H9 (cell line): ENCODE data around the gene RANGRF. TPM values are rescaled to one million over a fixed set of nuclear protein-coding genes. Genes with fewer than 3 reads are reported as not detected.

Experiments
- DNase-seq: peaks from one replicate; pipeline ENCODE4 v3.0.0-alpha.2; 2017
- H2AFZ ChIP-seq: one replicate; pipeline ENCODE4 v1.6.1; 2013; ENCODE audit warnings: mild to moderate bottlenecking, low read length, control low read depth, moderate library complexity
- H2AK5ac ChIP-seq: 2 replicates; pipeline ENCODE4 v1.6.1; 2013; ENCODE audit warnings: low read length, control low read depth, mixed read lengths; ENCODE audit not compliant: insufficient read length
- H2BK120ac ChIP-seq: one replicate; pipeline ENCODE4 v1.6.1; 2013; ENCODE audit warnings: low read depth, mild to moderate bottlenecking, low read length, control low read depth, inconsistent platforms; ENCODE audit not compliant: poor library complexity, severe bottlenecking
- H2BK12ac ChIP-seq: 2 replicates; pipeline ENCODE4 v1.6.1; 2013; ENCODE audit warnings: low read length, control low read depth, mixed read lengths, low read depth; ENCODE audit not compliant: insufficient read length
- H2BK15ac ChIP-seq: 2 replicates; pipeline ENCODE4 v1.6.1; 2013; ENCODE audit warnings: low read depth, low read length, control low read depth
- H2BK20ac ChIP-seq: one replicate; pipeline ENCODE4 v1.6.1; 2013; ENCODE audit warnings: low read depth, mild to moderate bottlenecking, low read length, control low read depth, inconsistent platforms; ENCODE audit not compliant: poor library complexity, severe bottlenecking
- H2BK5ac ChIP-seq: 2 replicates; pipeline ENCODE4 v1.6.1; 2013; ENCODE audit warnings: low read length, control low read depth, mixed read lengths; ENCODE audit not compliant: insufficient read length
- H3K14ac ChIP-seq: 2 replicates; pipeline ENCODE4 v1.6.1; 2013; ENCODE audit warnings: low read length, control low read depth; ENCODE audit not compliant: insufficient read depth
- H3K18ac ChIP-seq: 2 replicates; pipeline ENCODE4 v1.6.1; 2013; ENCODE audit warnings: low read depth, mild to moderate bottlenecking, mixed read lengths, low read length, control low read depth; ENCODE audit not compliant: insufficient read length
- H3K23ac ChIP-seq: 2 replicates; pipeline ENCODE4 v1.6.1; 2013; ENCODE audit warnings: low read length, control low read depth, mixed read lengths, low read depth; ENCODE audit not compliant: insufficient read length
- H3K23me2 ChIP-seq: 2 replicates; pipeline ENCODE4 v1.6.1; 2013; ENCODE audit warnings: low read depth, mild to moderate bottlenecking, mixed read lengths, low read length, control low read depth; ENCODE audit not compliant: insufficient read length, poor library complexity, severe bottlenecking
- H3K27ac ChIP-seq: 2 replicates; pipeline ENCODE4 v1.5.1; 2013; ENCODE audit warnings: low read length, control low read depth, mixed read lengths, low read depth; ENCODE audit not compliant: insufficient read length
- H3K27me3 ChIP-seq: 2 replicates; pipeline ENCODE4 v1.6.1; 2013; ENCODE audit warnings: low read length, control low read depth, inconsistent platforms; ENCODE audit not compliant: insufficient read depth
- H3K4ac ChIP-seq: 2 replicates; pipeline ENCODE4 v1.6.1; 2013; ENCODE audit warnings: low read depth, mild to moderate bottlenecking, control low read depth, inconsistent platforms, low read length, moderate library complexity
- H3K4me1 ChIP-seq: 2 replicates; pipeline ENCODE4 v1.6.1; 2013; ENCODE audit warnings: low read length, control low read depth, inconsistent platforms; ENCODE audit not compliant: insufficient read depth
- H3K4me2 ChIP-seq: 2 replicates; pipeline ENCODE4 v1.6.1; 2013; ENCODE audit warnings: low read length, control low read depth, mixed read lengths; ENCODE audit not compliant: insufficient read length, insufficient read depth
- H3K56ac ChIP-seq: 2 replicates; pipeline ENCODE4 v1.6.1; 2013; ENCODE audit warnings: low read depth, mild to moderate bottlenecking, mixed read lengths, low read length, control low read depth; ENCODE audit not compliant: insufficient read length
- H3K79me1 ChIP-seq: 2 replicates; pipeline ENCODE4 v1.6.1; 2013; ENCODE audit warnings: low read depth, mild to moderate bottlenecking, moderate library complexity, low read length, control low read depth, inconsistent platforms; ENCODE audit not compliant: insufficient read depth, poor library complexity, severe bottlenecking
- H3K79me2 ChIP-seq: 2 replicates; pipeline ENCODE4 v1.6.1; 2013; ENCODE audit warnings: low read length, control low read depth, inconsistent platforms; ENCODE audit not compliant: insufficient read depth
- H3K9ac ChIP-seq: 2 replicates; pipeline ENCODE4 v1.6.1; 2013; ENCODE audit warnings: low read length, control low read depth, mixed read lengths; ENCODE audit not compliant: insufficient read length; ENCODE audit errors: extremely low read depth
- H3K9me3 ChIP-seq: one replicate; pipeline ENCODE4 v1.6.1; 2013; ENCODE audit warnings: low read depth, low read length, inconsistent platforms; ENCODE audit not compliant: control insufficient read depth
- H3T11ph ChIP-seq: one replicate; pipeline ENCODE4 v1.6.1; 2013; ENCODE audit warnings: mild to moderate bottlenecking, low read length, control low read depth, inconsistent platforms
- H4K20me1 ChIP-seq: one replicate; pipeline ENCODE4 v1.6.1; 2013; ENCODE audit not compliant: control insufficient read depth, insufficient read length, insufficient read depth
- H4K5ac ChIP-seq: 2 replicates; pipeline ENCODE4 v1.6.1; 2013; ENCODE audit warnings: low read depth, mild to moderate bottlenecking, mixed read lengths, low read length, control low read depth; ENCODE audit not compliant: insufficient read length
- H4K8ac ChIP-seq: replicated peaks from 2 replicates; pipeline ENCODE4 v1.6.1; 2013; ENCODE audit warnings: low read length, control low read depth, mixed read lengths, low read depth; ENCODE audit not compliant: insufficient read length
- H4K91ac ChIP-seq: 2 replicates; pipeline ENCODE4 v1.6.1; 2013; ENCODE audit warnings: low read depth, mild to moderate bottlenecking, moderate library complexity, mixed read lengths, low read length, control low read depth; ENCODE audit not compliant: insufficient read length
- H3K27ac Mint-ChIP-seq, 3 experiments: 2 replicates in 2 of 3; 3 replicates in 1 of 3; pipeline ENCODE4 v1.8.0; 2020 to 2021; ENCODE audit warnings: mixed read lengths in 3 of 3, mild to moderate bottlenecking in 1 of 3, moderate library complexity in 1 of 3
- H3K27me3 Mint-ChIP-seq: 2 replicates; pipeline ENCODE4 v1.8.0; 2021; ENCODE audit warnings: low read depth, mild to moderate bottlenecking, moderate library complexity, mixed read lengths
- H3K36me3 Mint-ChIP-seq, 3 experiments: 2 replicates in 2 of 3; 3 replicates in 1 of 3; pipeline ENCODE4 v1.8.0; 2020 to 2021; ENCODE audit warnings: low read depth in 3 of 3, mixed read lengths in 3 of 3; ENCODE audit not compliant: insufficient read depth in 1 of 3
- H3K4me1 Mint-ChIP-seq, 2 experiments: 2 replicates each; pipeline ENCODE4 v1.8.0; 2020; ENCODE audit warnings: mixed read lengths in 2 of 2
- H3K4me3 Mint-ChIP-seq, 2 experiments: 2 replicates in 1 of 2; 3 replicates in 1 of 2; pipeline ENCODE4 v1.8.0; 2020 to 2021; ENCODE audit warnings: mild to moderate bottlenecking in 2 of 2, mixed read lengths in 2 of 2, moderate library complexity in 1 of 2
- H3K9me3 Mint-ChIP-seq, 2 experiments: 2 replicates in 1 of 2; 3 replicates in 1 of 2; pipeline ENCODE4 v1.8.0; 2020; ENCODE audit warnings: mild to moderate bottlenecking in 2 of 2, mixed read lengths in 2 of 2, moderate library complexity in 1 of 2
- CTCF ChIP-seq: fragments of 200-600 bp; sonication (generic); conservative IDR thresholded peaks from 3 replicates; pipeline ENCODE4 v1.8.0; 2021; ENCODE audit warnings: antibody characterized with exemption, mild to moderate bottlenecking
- WGBS: extraction: QIAGEN DNeasy Blood & Tissue Kit; methylation state at CpG from one replicate; pipeline ENCODE4 v1.1.7; 2013; ENCODE audit warnings: missing lambda C conversion rate, low lambda C conversion rate, mixed read lengths; ENCODE audit not compliant: insufficient read length; ENCODE audit errors: extremely low coverage; 5-methylcytosine and 5-hydroxymethylcytosine counted together
- total RNA-seq: library from RNA; stranded (reverse); gene quantifications from 2 replicates; pipeline ENCODE4 v1.2.1, GENCODE V29; 2021

Gene RANGRF
- total RNA-seq, 1 experiment from 2014 or later, result 36.9 TPM

DNA sequence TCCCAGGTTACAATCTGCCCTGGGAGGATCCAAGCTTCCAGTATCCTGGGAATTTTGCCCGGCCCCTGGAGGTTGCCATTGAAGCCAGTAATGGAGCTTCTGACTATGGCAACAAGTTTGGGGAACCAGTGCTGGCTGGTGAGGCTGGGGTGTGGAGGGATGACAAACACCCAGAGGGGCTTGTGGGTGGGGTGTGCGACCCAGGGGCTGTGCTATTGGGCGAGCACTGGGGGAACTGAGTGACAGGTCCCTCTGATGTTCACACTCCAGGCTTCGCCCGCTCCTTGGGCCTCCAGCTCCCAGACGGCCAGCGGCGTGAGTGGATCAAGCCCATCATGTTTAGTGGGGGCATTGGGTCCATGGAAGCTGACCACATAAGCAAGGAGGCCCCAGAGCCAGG, 30.7 kb upstream of the RANGRF start:
- Mint-ChIP-seq H3K4me3 (no peak overlapping the region), H3K27ac (no peak overlapping the region), H3K36me3 (peaks cover 50 to 93% (median 82%) of the 10 kb centered on the region in 3 experiments), H3K4me1 (no peaks in the 10 kb centered on the region), H3K9me3 (no peaks in the 10 kb centered on the region; a peak in 1 of 5 replicates), H3K27me3 (no peaks in the 10 kb centered on the region)
- no peak overlapping the region for H2BK5ac ChIP-seq
- no peak overlapping the region for H3K18ac ChIP-seq
- no peaks in the 10 kb centered on the region for H3K4me1 ChIP-seq
- no peak overlapping the region for H3K4ac ChIP-seq
- no peak for DNase-seq
- no peak overlapping the region for H2BK120ac ChIP-seq
- H3K4me2 ChIP-seq, result no peak overlapping the region
- H2BK20ac ChIP-seq, result no peak overlapping the region
- H2AFZ ChIP-seq, result no peak overlapping the region
- H2BK15ac ChIP-seq, result no peak overlapping the region
- peaks cover 2% of the 10 kb centered on the region for H3K79me1 ChIP-seq
- no peak overlapping the region for H3K9ac ChIP-seq
- no CpG with 5 or more reads among the region's 8 CpGs for WGBS
- no peak overlapping the region for H3K27ac ChIP-seq
- no peak overlapping the region for H2AK5ac ChIP-seq
- no peak overlapping the region for H3K14ac ChIP-seq
- TF ChIP-seq CTCF, result no peak
- H3K23ac ChIP-seq, result no peak overlapping the region
- H3K56ac ChIP-seq, result no peak overlapping the region
- H3K9me3 ChIP-seq, result no peaks in the 10 kb centered on the region
- no peak overlapping the region for H2BK12ac ChIP-seq
- H4K8ac ChIP-seq, result no peak overlapping the region
- no peaks in the 10 kb centered on the region for H3K79me2 ChIP-seq
- no peak overlapping the region for H4K5ac ChIP-seq
- no peaks in the 10 kb centered on the region for H3K27me3 ChIP-seq
- no peak overlapping the region for H3T11ph ChIP-seq
- no peak overlapping the region for H4K91ac ChIP-seq
- no peaks in the 10 kb centered on the region for H4K20me1 ChIP-seq
- H3K23me2 ChIP-seq, result no peaks in the 10 kb centered on the region
